Ishikawa (cell line): ENCODE measurements around the gene PITX3.
A peak's percentile ranks its signal among the peaks of the same experiment; 100 is the strongest.

Experiments used
- CEBPB ChIP-seq: IDR thresholded peaks from 2 replicates; pipeline ENCODE4 v1.6.1; 2012
- CREB1 ChIP-seq: IDR thresholded peaks from 2 replicates; pipeline ENCODE4 v1.6.1; 2012; ENCODE audit warnings: low read depth
- EGR1 ChIP-seq: IDR thresholded peaks from 2 replicates; pipeline ENCODE4 v1.6.1; 2012
- EP300 ChIP-seq: IDR thresholded peaks from 2 replicates; pipeline ENCODE4 v1.6.1; 2012; ENCODE audit warnings: borderline replicate concordance
- FOXM1 ChIP-seq: IDR thresholded peaks from 2 replicates; pipeline ENCODE4 v1.6.1; 2012; ENCODE audit warnings: low read depth, borderline replicate concordance
- NFIC ChIP-seq: IDR thresholded peaks from 2 replicates; pipeline ENCODE4 v1.6.1; 2012
- RAD21 ChIP-seq: IDR thresholded peaks from 2 replicates; pipeline ENCODE4 v1.6.1; 2012; ENCODE audit warnings: low read depth
- TAF1 ChIP-seq: IDR thresholded peaks from 2 replicates; pipeline ENCODE4 v1.6.1; 2012; ENCODE audit warnings: low read depth, mild to moderate bottlenecking
- TCF12 ChIP-seq: IDR thresholded peaks from 2 replicates; pipeline ENCODE4 v1.6.1; 2012; ENCODE audit warnings: low read depth
- TEAD4 ChIP-seq: IDR thresholded peaks from 2 replicates; pipeline ENCODE4 v1.6.1; 2012
- USF1 ChIP-seq: IDR thresholded peaks from 2 replicates; pipeline ENCODE4 v1.6.1; 2012
- YY1 ChIP-seq: IDR thresholded peaks from 2 replicates; pipeline ENCODE4 v1.6.1; 2012; ENCODE audit warnings: low read depth
- ZBTB7A ChIP-seq: IDR thresholded peaks from 2 replicates; pipeline ENCODE4 v1.6.1; 2012; ENCODE audit warnings: low read depth
- TF ChIP-seq, protein P1 (sequence below): IDR thresholded peaks from 2 replicates; pipeline ENCODE4 v1.6.1; 2012
- TF ChIP-seq, protein P2 (sequence below): IDR thresholded peaks from 2 replicates; pipeline ENCODE4 v1.6.1; 2012; ENCODE audit warnings: low read depth, mild to moderate bottlenecking

Gene PITX3

GRCh38 chr10:102245932-102246251 is 4.6 kb upstream of the PITX3 start:
- TF ChIP-seq EP300 (no peak), ZBTB7A (no peak), TAF1 (no peak), TEAD4 (no peak; the same call in 1 of the 2 replicates), NFIC (no peak), EGR1 (no peak), USF1 (no peak), FOXM1 (no peak), CEBPB (no peak), TCF12 (no peak), RAD21 (no peak), YY1 (no peak), CREB1 (no peak)
- TF ChIP-seq, protein P1, sequence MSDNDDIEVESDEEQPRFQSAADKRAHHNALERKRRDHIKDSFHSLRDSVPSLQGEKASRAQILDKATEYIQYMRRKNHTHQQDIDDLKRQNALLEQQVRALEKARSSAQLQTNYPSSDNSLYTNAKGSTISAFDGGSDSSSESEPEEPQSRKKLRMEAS, result no peak
- TF ChIP-seq, protein P2, sequence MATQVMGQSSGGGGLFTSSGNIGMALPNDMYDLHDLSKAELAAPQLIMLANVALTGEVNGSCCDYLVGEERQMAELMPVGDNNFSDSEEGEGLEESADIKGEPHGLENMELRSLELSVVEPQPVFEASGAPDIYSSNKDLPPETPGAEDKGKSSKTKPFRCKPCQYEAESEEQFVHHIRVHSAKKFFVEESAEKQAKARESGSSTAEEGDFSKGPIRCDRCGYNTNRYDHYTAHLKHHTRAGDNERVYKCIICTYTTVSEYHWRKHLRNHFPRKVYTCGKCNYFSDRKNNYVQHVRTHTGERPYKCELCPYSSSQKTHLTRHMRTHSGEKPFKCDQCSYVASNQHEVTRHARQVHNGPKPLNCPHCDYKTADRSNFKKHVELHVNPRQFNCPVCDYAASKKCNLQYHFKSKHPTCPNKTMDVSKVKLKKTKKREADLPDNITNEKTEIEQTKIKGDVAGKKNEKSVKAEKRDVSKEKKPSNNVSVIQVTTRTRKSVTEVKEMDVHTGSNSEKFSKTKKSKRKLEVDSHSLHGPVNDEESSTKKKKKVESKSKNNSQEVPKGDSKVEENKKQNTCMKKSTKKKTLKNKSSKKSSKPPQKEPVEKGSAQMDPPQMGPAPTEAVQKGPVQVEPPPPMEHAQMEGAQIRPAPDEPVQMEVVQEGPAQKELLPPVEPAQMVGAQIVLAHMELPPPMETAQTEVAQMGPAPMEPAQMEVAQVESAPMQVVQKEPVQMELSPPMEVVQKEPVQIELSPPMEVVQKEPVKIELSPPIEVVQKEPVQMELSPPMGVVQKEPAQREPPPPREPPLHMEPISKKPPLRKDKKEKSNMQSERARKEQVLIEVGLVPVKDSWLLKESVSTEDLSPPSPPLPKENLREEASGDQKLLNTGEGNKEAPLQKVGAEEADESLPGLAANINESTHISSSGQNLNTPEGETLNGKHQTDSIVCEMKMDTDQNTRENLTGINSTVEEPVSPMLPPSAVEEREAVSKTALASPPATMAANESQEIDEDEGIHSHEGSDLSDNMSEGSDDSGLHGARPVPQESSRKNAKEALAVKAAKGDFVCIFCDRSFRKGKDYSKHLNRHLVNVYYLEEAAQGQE, result no peak

- TF ChIP-seq TAF1 (peak; percentile 91), CREB1 (peak; percentile 87), RAD21 (no peak), NFIC (peak; percentile 44; the same call in 1 of the 2 replicates), TEAD4 (0 out of 2 replicates have a peak, but pooled peaks have one; percentile 26), FOXM1 (no peak; the same call in 1 of the 2 replicates), YY1 (peak; percentile 94), CEBPB (no peak)
- TF ChIP-seq, protein P1, result peak; percentile 41; the same call in 1 of the 2 replicates
- TF ChIP-seq, protein P2, result no peak
Observed at GRCh38 chr10:102245082-102245931, 4.0 kb upstream of the PITX3 start, which contains the start of gene GBF1. TSS of gene GBF1 (plus strand) at chr10:102245532. CDS start at chr10:102258939, 13,407 bp downstream.

DNA sequence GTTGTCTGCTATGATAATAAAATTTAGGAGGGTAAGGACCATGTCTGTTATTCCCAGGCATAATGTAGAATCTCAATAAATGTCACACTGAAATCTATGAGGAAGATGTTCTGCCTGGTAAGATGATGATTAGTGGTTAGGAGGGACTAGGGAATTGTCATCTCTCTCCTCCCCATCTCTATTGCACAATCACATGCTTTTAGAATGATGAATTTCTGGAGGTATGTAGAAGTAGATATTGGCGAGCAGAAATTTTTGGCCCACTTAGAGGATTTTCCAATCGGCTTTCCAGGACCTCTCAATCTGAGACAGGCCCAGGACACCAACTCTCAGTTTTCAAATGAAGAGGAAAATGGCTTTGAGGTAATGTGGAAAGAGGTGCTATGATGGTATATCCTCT is 2.0 kb upstream of the PITX3 start:
- no peak for TF ChIP-seq FOXM1
- TF ChIP-seq CEBPB, result peak; percentile 78

DNA sequence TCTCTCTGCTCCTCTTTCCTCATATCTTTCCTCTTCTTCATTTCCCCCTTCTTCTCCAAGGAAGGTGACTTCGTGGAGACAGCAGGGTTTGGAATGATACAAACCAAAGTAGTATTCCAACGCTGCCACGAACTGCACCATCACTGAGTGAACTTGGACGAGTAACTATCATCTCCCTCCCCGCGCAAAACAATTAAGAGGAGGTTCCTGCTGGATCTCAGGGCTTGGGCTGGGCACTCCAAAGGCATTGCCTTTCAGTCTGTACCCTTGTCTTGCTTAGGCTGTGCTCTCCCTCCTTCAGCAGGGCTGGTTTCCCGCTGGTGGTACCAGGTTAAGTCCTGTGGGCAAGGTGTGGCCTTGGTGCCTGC is 790 bp upstream of the PITX3 start:
- TF ChIP-seq YY1, result no peak
- no peak for TF ChIP-seq EGR1
- TF ChIP-seq CEBPB, result no peak
- TF ChIP-seq CREB1, result no peak
- TF ChIP-seq, protein P1, result no peak
- TF ChIP-seq NFIC, result no peak
- TF ChIP-seq FOXM1, result no peak
- no peak for TF ChIP-seq TCF12
- no peak for TF ChIP-seq TAF1
- no peak for TF ChIP-seq TEAD4
- TF ChIP-seq, protein P2, result no peak
- no peak for TF ChIP-seq USF1
